RWPE1 (cell line): ENCODE results near the gene KLHDC7B.

Experiments used
- CTCF ChIA-PET: fragments of 350-600 bp; sonication (Branson Sonifier 250); formaldehyde crosslinking; extraction: SDS; loops from one replicate; lab custom pipeline; 2021; lab: Yijun Ruan, JAX
- POLR2A ChIA-PET: fragments of 400-600 bp; formaldehyde crosslinking; extraction: SDS; loops from one replicate; lab custom pipeline; 2020; ENCODE audit warnings: antibody characterized with exemption; ENCODE audit not compliant: low non-redundant PET; lab: Yijun Ruan, JAX
- DNase-seq: peaks from one replicate; pipeline ENCODE4 v3.0.0; 2012; ENCODE audit warnings: low spot score
- H3K27ac ChIP-seq: fragments of 450-650 bp; 2 replicates; pipeline ENCODE4 v1.5.1; 2017
- TF ChIP-seq, protein P1 (sequence below): fragments of 450-650 bp; conservative IDR thresholded peaks from 2 replicates; pipeline ENCODE4 v1.5.1; 2017; ENCODE audit warnings: low read depth, mild to moderate bottlenecking

The KLHDC7B gene

GRCh38 chr22:50573491-50574382 lies 28.0 kb downstream of the KLHDC7B start:
- ChIA-PET CTCF (no interaction called here), POLR2A (no interaction called here)
- TF ChIP-seq, protein P1, sequence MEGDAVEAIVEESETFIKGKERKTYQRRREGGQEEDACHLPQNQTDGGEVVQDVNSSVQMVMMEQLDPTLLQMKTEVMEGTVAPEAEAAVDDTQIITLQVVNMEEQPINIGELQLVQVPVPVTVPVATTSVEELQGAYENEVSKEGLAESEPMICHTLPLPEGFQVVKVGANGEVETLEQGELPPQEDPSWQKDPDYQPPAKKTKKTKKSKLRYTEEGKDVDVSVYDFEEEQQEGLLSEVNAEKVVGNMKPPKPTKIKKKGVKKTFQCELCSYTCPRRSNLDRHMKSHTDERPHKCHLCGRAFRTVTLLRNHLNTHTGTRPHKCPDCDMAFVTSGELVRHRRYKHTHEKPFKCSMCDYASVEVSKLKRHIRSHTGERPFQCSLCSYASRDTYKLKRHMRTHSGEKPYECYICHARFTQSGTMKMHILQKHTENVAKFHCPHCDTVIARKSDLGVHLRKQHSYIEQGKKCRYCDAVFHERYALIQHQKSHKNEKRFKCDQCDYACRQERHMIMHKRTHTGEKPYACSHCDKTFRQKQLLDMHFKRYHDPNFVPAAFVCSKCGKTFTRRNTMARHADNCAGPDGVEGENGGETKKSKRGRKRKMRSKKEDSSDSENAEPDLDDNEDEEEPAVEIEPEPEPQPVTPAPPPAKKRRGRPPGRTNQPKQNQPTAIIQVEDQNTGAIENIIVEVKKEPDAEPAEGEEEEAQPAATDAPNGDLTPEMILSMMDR, result no peak
- no peak overlapping the region for H3K27ac ChIP-seq
- DNase-seq, result no peak

- CTCF ChIA-PET, result no interaction called here
- TF ChIP-seq, protein P1, result no peak
- H3K27ac ChIP-seq, result no peak overlapping the region
- no peak for DNase-seq
- POLR2A ChIA-PET, result no interaction called here
Observed at GRCh38 chr22:50574383-50574755, 28.7 kb downstream of the KLHDC7B start.

DNA sequence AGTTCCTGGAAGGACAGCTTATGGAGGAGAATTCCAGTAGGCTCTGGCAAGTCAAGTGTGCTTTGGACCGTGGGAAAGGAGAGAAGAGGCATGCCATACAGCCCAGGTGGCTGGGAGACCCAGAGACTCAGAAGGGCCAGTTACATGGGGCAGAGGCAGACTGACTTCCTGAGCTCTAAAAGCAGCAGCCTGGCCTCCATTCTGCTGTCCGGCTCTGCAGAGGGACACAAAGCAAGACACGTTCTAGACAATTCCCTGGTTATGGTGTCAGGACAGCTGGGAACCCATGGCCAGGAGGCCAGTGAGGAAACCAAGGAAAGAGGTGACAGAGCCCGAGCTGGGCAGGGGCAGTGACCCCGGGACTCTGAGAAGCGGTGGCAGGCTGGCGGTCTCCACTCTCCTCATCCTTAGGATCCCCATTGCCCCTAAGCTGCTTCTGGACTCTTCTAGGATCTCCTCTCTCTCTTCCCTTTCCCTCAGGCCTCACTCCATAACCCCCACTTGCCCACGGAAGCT lies 29.8 kb downstream of the KLHDC7B start:
- no peak for DNase-seq
- ChIA-PET POLR2A (no interaction called here), CTCF (interaction anchor here (0.7 to 1.0 kb wide), 2 partner anchors 9 to 11 kb away, joined by 3 read pairs; no protein-coding TSS in a partner anchor)
- TF ChIP-seq, protein P1, result no peak
- peak overlapping the region; percentile 29; the same call in 1 of the 2 replicates for H3K27ac ChIP-seq

GRCh38 chr22:50576070-50576469 lies 30.4 kb downstream of the KLHDC7B start:
- ChIA-PET POLR2A (no interaction called here), CTCF (interaction anchor here (1.0 to 1.9 kb wide), 2 partner anchors 10 to 13 kb away, joined by 3 to 6 read pairs; partner anchors contain the start of gene SYCE3)
- no peak for DNase-seq
- 0 out of 2 replicates have a peak overlapping the region, but pooled peaks have one; percentile 29 for H3K27ac ChIP-seq
- TF ChIP-seq, protein P1, result no peak

- DNase-seq, result no peak
- TF ChIP-seq, protein P1, result no peak
- CTCF ChIA-PET, result interaction anchor here (1.0 to 1.9 kb wide), 3 partner anchors 14 to 116 kb away, joined by 3 to 6 read pairs (median 3); partner anchors contain the start of gene SYCE3
- POLR2A ChIA-PET, result no interaction called here
- no peak overlapping the region; the same call in 1 of the 2 replicates for H3K27ac ChIP-seq
Observed at GRCh38 chr22:50576806-50577696, 31.4 kb downstream of the KLHDC7B start.

- TF ChIP-seq, protein P1, result no peak
- no peak for DNase-seq
- ChIA-PET POLR2A (no interaction called here), CTCF (interaction anchor here (1.0 to 1.9 kb wide), 3 partner anchors 15 to 116 kb away, joined by 3 to 6 read pairs (median 3); partner anchors contain the start of gene SYCE3)
- no peak overlapping the region for H3K27ac ChIP-seq
Observed at GRCh38 chr22:50577697-50577986, 31.9 kb downstream of the KLHDC7B start.
